ENCODE data around the gene CLN6.
"Not testable (repeated sequence)": the region's sequence is repeated elsewhere in the genome, so short reads cannot be mapped to it uniquely, and the experiment has no call there.

Gene CLN6

GRCh38 chr15:68173119-68173518 is 56.4 kb downstream of the CLN6 start:
- Histone ChIP-seq H3K36me3 (ENCODE audit: insufficient read depth, low read depth, low read length) (peaks cover 40% of the 10 kb centered on the region), H3K9ac (ENCODE audit: low read depth, low read length) (no peak overlapping the region), H3K4me3 (ENCODE audit: low read length) (no peak overlapping the region), H3K9me3 (ENCODE audit: insufficient read depth, low read depth, low read length) (no peaks in the 10 kb centered on the region), H3K4me1 (ENCODE audit: insufficient read depth, low read length) (no peaks in the 10 kb centered on the region), H3K27me3 (ENCODE audit: insufficient read depth, low read length) (no peaks in the 10 kb centered on the region), H3K27ac (ENCODE audit: low read length) (no peak overlapping the region)

GRCh38 chr15:68172037-68172436 is 57.5 kb downstream of the CLN6 start:
- not testable (repeated sequence) for H3K27me3 ChIP-seq (ENCODE audit: insufficient read depth, low read length); H3K9me3 ChIP-seq (ENCODE audit: insufficient read depth, low read depth, low read length); H3K4me3 ChIP-seq (ENCODE audit: low read length); H3K27ac ChIP-seq (ENCODE audit: low read length); H3K4me1 ChIP-seq (ENCODE audit: insufficient read depth, low read length); H3K9ac ChIP-seq (ENCODE audit: low read depth, low read length)
- peaks cover 30% of the 10 kb centered on the region for H3K36me3 ChIP-seq (ENCODE audit: insufficient read depth, low read depth, low read length)

DNA sequence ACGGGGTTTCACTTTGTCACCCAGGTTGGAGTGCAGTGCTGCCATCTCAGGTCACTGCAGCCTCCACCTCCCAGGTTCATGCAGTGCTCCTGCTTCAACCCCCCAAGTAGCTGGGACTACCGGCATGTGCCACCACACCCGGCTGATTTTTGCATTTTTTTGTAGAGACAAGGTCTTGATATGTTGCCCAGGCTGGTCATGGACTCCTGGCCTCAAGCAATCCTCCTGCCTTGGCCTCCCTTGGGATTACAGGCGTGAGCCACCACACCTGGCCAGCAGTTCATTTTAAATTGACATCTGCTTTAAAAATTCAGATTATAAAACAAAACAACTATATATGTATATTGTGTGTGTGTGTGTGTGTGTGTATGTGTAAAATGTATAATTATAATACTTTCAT is 62.7 kb downstream of the CLN6 start:
- peaks cover 2% of the 10 kb centered on the region; the same call in 1 of the 2 replicates for H3K9me3 ChIP-seq (ENCODE audit: insufficient read depth, low read depth, low read length)
- no peak overlapping the region for H3K4me3 ChIP-seq (ENCODE audit: low read length)
- no peak overlapping the region for H3K9ac ChIP-seq (ENCODE audit: low read depth, low read length)
- H3K36me3 ChIP-seq (ENCODE audit: insufficient read depth, low read depth, low read length), result peaks cover 16% of the 10 kb centered on the region
- H3K27me3 ChIP-seq (ENCODE audit: insufficient read depth, low read length), result no peaks in the 10 kb centered on the region
- no peaks in the 10 kb centered on the region for H3K4me1 ChIP-seq (ENCODE audit: insufficient read depth, low read length)
- no peak overlapping the region for H3K27ac ChIP-seq (ENCODE audit: low read length)

DNA sequence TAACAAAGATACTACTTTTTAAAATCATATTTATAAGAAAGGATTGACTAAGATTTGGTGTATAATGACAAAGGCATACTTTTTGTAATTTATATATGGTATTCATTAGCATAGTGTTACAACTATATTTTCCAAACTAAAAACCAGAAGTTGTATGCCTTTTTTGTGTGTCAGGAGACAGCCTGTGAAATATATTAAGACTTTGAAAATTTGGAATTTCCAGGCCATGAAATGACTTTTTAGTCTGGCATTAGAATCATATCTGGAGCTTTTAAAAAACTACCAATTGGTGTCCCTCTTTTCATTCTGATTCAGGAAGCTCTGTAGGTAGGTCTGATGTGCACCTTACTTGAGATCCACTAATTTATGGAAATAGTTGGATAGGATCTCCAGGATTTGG is 66.3 kb downstream of the CLN6 start:
- H3K9me3 ChIP-seq (ENCODE audit: insufficient read depth, low read depth, low read length), result peaks cover 10% of the 10 kb centered on the region
- no peak overlapping the region for H3K9ac ChIP-seq (ENCODE audit: low read depth, low read length)
- no peaks in the 10 kb centered on the region for H3K27me3 ChIP-seq (ENCODE audit: insufficient read depth, low read length)
- no peak overlapping the region for H3K27ac ChIP-seq (ENCODE audit: low read length)
- peaks cover 37% of the 10 kb centered on the region for H3K36me3 ChIP-seq (ENCODE audit: insufficient read depth, low read depth, low read length)
- H3K4me1 ChIP-seq (ENCODE audit: insufficient read depth, low read length), result no peaks in the 10 kb centered on the region
- no peak overlapping the region for H3K4me3 ChIP-seq (ENCODE audit: low read length)

- Histone ChIP-seq H3K9me3 (ENCODE audit: insufficient read depth, low read depth, low read length) (peaks cover 10% of the 10 kb centered on the region), H3K9ac (ENCODE audit: low read depth, low read length) (no peak overlapping the region), H3K36me3 (ENCODE audit: insufficient read depth, low read depth, low read length) (peaks cover 39% of the 10 kb centered on the region), H3K27me3 (ENCODE audit: insufficient read depth, low read length) (no peaks in the 10 kb centered on the region), H3K27ac (ENCODE audit: low read length) (no peak overlapping the region), H3K4me3 (ENCODE audit: low read length) (no peak overlapping the region), H3K4me1 (ENCODE audit: insufficient read depth, low read length) (no peaks in the 10 kb centered on the region)
These were observed 71.4 kb downstream of the CLN6 start for GRCh38 chr15:68158046-68158628.

DNA sequence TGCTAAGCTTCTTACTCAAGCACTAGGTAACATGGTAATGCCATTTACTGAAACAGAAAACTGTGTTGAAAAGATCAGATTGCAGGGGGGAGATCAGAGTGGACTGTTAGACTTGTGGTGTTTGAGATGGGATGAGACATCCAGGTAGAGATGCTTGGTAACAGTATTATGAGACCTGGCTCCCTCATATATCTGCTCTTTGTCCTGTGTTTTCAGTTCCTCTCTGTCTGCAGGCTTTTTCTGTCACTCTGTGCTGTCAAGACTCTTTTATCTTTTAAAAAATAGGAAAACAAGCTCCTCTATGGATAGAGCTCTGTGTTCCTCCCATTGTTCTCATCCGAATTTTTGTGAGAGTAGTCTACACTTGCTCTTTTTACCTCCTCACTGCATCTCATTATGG is 72.5 kb downstream of the CLN6 start:
- no peaks in the 10 kb centered on the region for H3K4me1 ChIP-seq (ENCODE audit: insufficient read depth, low read length)
- peaks cover 10% of the 10 kb centered on the region for H3K9me3 ChIP-seq (ENCODE audit: insufficient read depth, low read depth, low read length)
- no peak overlapping the region for H3K27ac ChIP-seq (ENCODE audit: low read length)
- no peak overlapping the region for H3K9ac ChIP-seq (ENCODE audit: low read depth, low read length)
- H3K36me3 ChIP-seq (ENCODE audit: insufficient read depth, low read depth, low read length), result peaks cover 33% of the 10 kb centered on the region
- no peaks in the 10 kb centered on the region for H3K27me3 ChIP-seq (ENCODE audit: insufficient read depth, low read length)
- H3K4me3 ChIP-seq (ENCODE audit: low read length), result no peak overlapping the region

Data from iPS-20b (cell line).